ENCODE measurements around the gene SLC26A8.
"Not testable (repeated sequence)": the region's sequence is repeated elsewhere in the genome, so short reads cannot be mapped to it uniquely, and the experiment has no call there.

Gene SLC26A8

GRCh38 chr6:35908753-35909401 is 115.6 kb downstream of the SLC26A8 start:
- DNase-seq = not testable (repeated sequence)

- no peak for DNase-seq
These were observed 116.7 kb downstream of the SLC26A8 start for GRCh38 chr6:35907750-35908149.

- no peak for DNase-seq
These were observed 118.0 kb downstream of the SLC26A8 start for GRCh38 chr6:35906499-35906846.

- DNase-seq = no peak
These were observed 118.5 kb downstream of the SLC26A8 start for GRCh38 chr6:35905841-35906498.

- DNase-seq = no peak
These were observed 119.2 kb downstream of the SLC26A8 start for GRCh38 chr6:35905141-35905785.

GRCh38 chr6:35903679-35904078 is 120.8 kb downstream of the SLC26A8 start:
- DNase-seq = no peak

- no peak for DNase-seq
These were observed 124.0 kb downstream of the SLC26A8 start for GRCh38 chr6:35900448-35900847.

GRCh38 chr6:35898003-35898402 is 126.4 kb downstream of the SLC26A8 start:
- DNase-seq = no peak

GRCh38 chr6:35897486-35897885 is 127.0 kb downstream of the SLC26A8 start:
- no peak for DNase-seq

GRCh38 chr6:35897036-35897435 is 127.4 kb downstream of the SLC26A8 start:
- no peak for DNase-seq

GRCh38 chr6:35896228-35896627 is 128.2 kb downstream of the SLC26A8 start:
- no peak for DNase-seq

- no peak for DNase-seq
These were observed 128.9 kb downstream of the SLC26A8 start for GRCh38 chr6:35895560-35895959.

GRCh38 chr6:35894776-35895175 is 129.7 kb downstream of the SLC26A8 start:
- DNase-seq = no peak
